ENCODE measurements around the gene PSTPIP1. TPM values are rescaled to one million over a fixed set of nuclear protein-coding genes. Genes with fewer than 3 reads are reported as not detected.

Gene PSTPIP1
- total RNA-seq, 2 experiments from 2014 or later: 113 to 121 TPM

- POLR2A ChIA-PET: interaction anchor here (1.2 to 3.2 kb wide), 5 partner anchors 8 to 58 kb away, joined by 4 to 17 read pairs (median 9); partner anchors contain the start of gene PSTPIP1
- Mint-ChIP-seq H3K9me3 (no peaks in the 10 kb centered on the region), H3K27me3 (no peaks in the 10 kb centered on the region), H3K4me3 (no peak overlapping the region), H3K4me1 (ENCODE audit: low read depth) (peaks cover 44% of the 10 kb centered on the region), H3K27ac (peak overlapping the region; percentile 100), H3K36me3 (ENCODE audit: low read depth) (no peaks in the 10 kb centered on the region)
- no peak for DNase-seq
- ATAC-seq: no peak
- intact Hi-C loops (cut with micrococcal nuclease): loop anchor here (5.0 kb wide), 1 partner anchor 36 kb away; no protein-coding TSS in a partner anchor
- no peak for TF ChIP-seq CTCF (IDR thresholded peaks at IDR 0.05)
- CTCF ChIA-PET: interaction anchor here (0.9 to 5.0 kb wide), 5 partner anchors 9 to 37 kb away, joined by 3 to 38 read pairs (median 4); no protein-coding TSS in a partner anchor
Observed at GRCh38 chr15:76986743-76987142, 8.2 kb upstream of the PSTPIP1 start.

DNA sequence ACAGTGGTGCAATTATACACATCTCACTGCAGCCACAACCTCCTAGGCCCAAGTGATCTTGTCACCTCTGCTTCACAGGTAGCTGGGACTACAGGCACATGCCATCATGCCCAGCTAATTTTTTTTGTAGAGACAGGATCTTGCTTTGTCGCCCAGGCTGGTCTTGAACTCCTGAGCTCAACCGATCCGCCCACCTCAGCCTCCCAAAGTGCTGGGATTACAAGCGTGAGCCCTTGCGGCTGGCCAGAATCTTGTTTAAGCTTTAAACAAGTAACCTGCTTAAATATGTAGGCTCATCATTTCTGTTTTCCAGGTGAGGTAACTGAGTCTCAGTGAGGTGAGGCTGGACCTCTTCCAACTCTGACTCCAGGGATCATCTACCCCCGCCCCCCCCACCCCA lies 7.7 kb upstream of the PSTPIP1 start:
- ChIA-PET POLR2A (interaction anchor here (1.2 to 3.2 kb wide), 7 partner anchors 8 to 57 kb away, joined by 4 to 17 read pairs (median 9); partner anchors contain the start of gene PSTPIP1), CTCF (interaction anchor here (0.6 to 5.0 kb wide), 9 partner anchors 9 to 36 kb away, joined by 3 to 38 read pairs (median 3); no protein-coding TSS in a partner anchor)
- H3K27ac Mint-ChIP-seq: peak overlapping the region; percentile 100
- H3K4me1 Mint-ChIP-seq (ENCODE audit: low read depth): peaks cover 43% of the 10 kb centered on the region
- H3K4me3 Mint-ChIP-seq: no peak overlapping the region
- no peaks in the 10 kb centered on the region for H3K27me3 Mint-ChIP-seq
- H3K36me3 Mint-ChIP-seq (ENCODE audit: low read depth): no peaks in the 10 kb centered on the region
- DNase-seq: no peak
- no peak for ATAC-seq
- TF ChIP-seq CTCF (IDR thresholded peaks at IDR 0.05): no peak
- no peaks in the 10 kb centered on the region for H3K9me3 Mint-ChIP-seq
- intact Hi-C loops (cut with micrococcal nuclease): loop anchor here (5.0 kb wide), 1 partner anchor 35 kb away; no protein-coding TSS in a partner anchor

DNA sequence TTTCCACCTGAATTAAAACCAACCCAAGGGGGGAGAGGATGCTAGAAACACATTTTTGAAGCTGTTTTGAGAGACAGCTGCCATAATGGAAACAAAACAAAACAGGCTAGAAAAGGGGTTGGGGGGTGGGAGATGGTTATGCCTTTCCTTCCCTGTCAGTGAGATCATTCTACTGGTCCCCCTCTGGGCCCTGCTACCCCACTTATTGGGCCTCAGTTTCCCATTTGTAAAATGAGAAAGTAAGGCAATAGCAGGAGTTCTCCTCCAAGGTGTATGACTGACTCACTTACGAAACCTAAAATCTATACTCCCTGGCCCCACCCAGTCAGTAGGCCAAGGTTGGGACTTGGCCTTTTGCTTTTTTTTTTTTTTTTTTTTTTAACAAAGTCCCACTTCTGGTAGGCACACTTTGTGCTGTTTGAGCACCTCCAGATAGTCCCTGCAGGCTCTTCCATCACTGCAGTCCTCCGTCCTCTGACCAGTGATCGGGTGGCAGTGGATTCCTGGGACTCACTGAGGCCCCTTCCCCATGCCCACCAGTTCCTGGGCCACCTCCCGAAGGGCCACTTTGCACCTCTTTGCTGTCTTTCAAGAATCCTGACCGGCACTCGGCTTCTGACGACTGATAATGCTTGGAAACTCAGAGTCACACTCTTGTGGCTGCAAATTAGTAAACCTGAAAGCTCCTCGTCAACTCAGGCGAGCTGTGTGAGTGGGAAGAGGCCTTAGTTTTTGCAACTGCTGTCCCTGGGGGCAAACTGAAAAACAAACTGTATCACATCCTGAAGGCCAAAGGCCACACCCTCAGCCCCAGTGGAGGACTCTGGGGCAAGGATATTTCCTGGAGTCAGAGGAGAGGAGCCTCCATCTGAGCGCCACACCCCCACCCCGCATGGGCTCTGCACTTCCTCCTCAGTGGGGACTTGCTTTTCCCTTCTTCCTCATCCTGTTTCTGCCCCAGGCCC lies 6.7 kb upstream of the PSTPIP1 start:
- H3K9me3 Mint-ChIP-seq: no peaks in the 10 kb centered on the region
- H3K27ac Mint-ChIP-seq: peak overlapping the region; percentile 100
- H3K27me3 Mint-ChIP-seq: no peaks in the 10 kb centered on the region
- ChIA-PET POLR2A (interaction anchor here (1.1 to 3.2 kb wide), 12 partner anchors 9 to 83 kb away, joined by 3 to 17 read pairs (median 6); partner anchors contain the start of gene SCAPER), CTCF (interaction anchor here (0.6 to 5.0 kb wide), 12 partner anchors 8 to 35 kb away, joined by 3 to 38 read pairs (median 4); no protein-coding TSS in a partner anchor)
- H3K36me3 Mint-ChIP-seq (ENCODE audit: low read depth): no peaks in the 10 kb centered on the region
- H3K4me1 Mint-ChIP-seq (ENCODE audit: low read depth): peaks cover 49% of the 10 kb centered on the region
- ATAC-seq (peak; percentile 89), DNase-seq (peak; percentile 91)
- intact Hi-C loops (cut with micrococcal nuclease): loop anchor here (5.0 kb wide), 1 partner anchor 34 kb away; no protein-coding TSS in a partner anchor
- TF ChIP-seq CTCF (IDR thresholded peaks at IDR 0.05): no peak
- H3K4me3 Mint-ChIP-seq: peak overlapping the region; percentile 59

DNA sequence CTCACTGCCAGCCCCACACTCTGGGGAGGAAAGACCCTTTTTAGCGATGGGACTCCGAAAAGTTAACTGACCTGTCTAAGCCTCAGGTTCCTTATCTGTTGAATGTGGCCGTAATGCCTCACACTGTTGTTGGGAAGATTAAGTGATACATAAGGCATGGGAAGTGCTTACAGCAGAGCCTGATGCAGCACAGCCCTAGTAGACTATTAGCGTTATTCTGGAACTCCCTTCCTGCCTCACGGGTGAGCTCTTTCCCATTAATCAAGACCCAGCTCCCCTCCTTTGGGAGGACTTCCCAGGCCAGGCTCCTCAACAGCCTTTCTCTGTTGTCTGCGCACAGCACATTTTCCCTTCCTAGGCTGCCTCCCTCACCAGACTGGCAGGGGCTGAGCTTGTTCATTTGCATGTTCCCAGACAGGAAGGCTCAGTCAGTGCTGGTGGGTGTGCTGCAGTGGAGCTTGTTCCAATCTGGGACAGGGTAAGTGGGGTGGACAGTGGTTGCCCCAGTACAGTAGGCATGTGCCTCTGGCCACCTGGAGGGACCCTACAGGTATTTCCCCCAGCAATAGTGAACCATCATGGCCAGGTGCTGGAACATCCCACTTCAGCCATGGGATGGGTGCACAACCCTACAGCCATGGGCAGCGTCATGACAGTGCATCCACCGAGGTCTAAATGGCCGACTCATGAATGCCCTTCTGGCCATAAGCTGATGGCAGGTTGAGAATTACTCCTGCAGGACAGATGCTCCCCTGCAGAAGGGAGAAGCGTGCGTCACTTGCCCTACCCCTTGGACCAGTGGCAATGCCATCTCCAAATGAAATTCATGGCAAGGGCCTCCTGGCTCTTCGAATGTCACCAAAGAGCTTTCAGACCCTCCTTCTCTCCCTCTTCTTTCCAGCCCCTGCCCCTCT lies 5.8 kb upstream of the PSTPIP1 start:
- DNase-seq (no peak), ATAC-seq (no peak)
- H3K4me1 Mint-ChIP-seq (ENCODE audit: low read depth): peaks cover 58% of the 10 kb centered on the region
- H3K4me3 Mint-ChIP-seq: peak overlapping the region; percentile 59
- peak overlapping the region; percentile 100 for H3K27ac Mint-ChIP-seq
- ChIA-PET POLR2A (interaction anchor here (1.1 to 3.2 kb wide), 11 partner anchors 9 to 71 kb away, joined by 3 to 17 read pairs (median 6); no protein-coding TSS in a partner anchor), CTCF (interaction anchor here (0.8 to 5.0 kb wide), 9 partner anchors 9 to 34 kb away, joined by 3 to 38 read pairs (median 6); no protein-coding TSS in a partner anchor)
- TF ChIP-seq CTCF (IDR thresholded peaks at IDR 0.05): no peak
- H3K36me3 Mint-ChIP-seq (ENCODE audit: low read depth): no peaks in the 10 kb centered on the region
- no peaks in the 10 kb centered on the region for H3K9me3 Mint-ChIP-seq
- intact Hi-C loops (cut with micrococcal nuclease): loop anchor here (5.0 kb wide), 1 partner anchor 33 kb away; no protein-coding TSS in a partner anchor
- H3K27me3 Mint-ChIP-seq: no peaks in the 10 kb centered on the region
